GM18951 (cell line): Measurements from ENCODE around the gene DPY19L3.
"Not testable (repeated sequence)": the region's sequence is repeated elsewhere in the genome, so short reads cannot be mapped to it uniquely, and the experiment has no call there.

Experiments used
- POLR2A ChIP-seq: IDR thresholded peaks from 4 replicates; pipeline ENCODE4 v1.6.1; 2011; ENCODE audit warnings: mild to moderate bottlenecking; ENCODE audit not compliant: insufficient read length, insufficient read depth; ENCODE audit errors: extremely low read depth
- in situ Hi-C: fragments of 300-500 bp; cut with MboI; formaldehyde crosslinking; loops from one replicate; pipeline ENCODE4 v1.12.0; 2022; ENCODE audit warnings: low sequenced_read_pairs, mixed read lengths, inconsistent platforms; ENCODE audit not compliant: unreplicated experiment

Gene DPY19L3

DNA sequence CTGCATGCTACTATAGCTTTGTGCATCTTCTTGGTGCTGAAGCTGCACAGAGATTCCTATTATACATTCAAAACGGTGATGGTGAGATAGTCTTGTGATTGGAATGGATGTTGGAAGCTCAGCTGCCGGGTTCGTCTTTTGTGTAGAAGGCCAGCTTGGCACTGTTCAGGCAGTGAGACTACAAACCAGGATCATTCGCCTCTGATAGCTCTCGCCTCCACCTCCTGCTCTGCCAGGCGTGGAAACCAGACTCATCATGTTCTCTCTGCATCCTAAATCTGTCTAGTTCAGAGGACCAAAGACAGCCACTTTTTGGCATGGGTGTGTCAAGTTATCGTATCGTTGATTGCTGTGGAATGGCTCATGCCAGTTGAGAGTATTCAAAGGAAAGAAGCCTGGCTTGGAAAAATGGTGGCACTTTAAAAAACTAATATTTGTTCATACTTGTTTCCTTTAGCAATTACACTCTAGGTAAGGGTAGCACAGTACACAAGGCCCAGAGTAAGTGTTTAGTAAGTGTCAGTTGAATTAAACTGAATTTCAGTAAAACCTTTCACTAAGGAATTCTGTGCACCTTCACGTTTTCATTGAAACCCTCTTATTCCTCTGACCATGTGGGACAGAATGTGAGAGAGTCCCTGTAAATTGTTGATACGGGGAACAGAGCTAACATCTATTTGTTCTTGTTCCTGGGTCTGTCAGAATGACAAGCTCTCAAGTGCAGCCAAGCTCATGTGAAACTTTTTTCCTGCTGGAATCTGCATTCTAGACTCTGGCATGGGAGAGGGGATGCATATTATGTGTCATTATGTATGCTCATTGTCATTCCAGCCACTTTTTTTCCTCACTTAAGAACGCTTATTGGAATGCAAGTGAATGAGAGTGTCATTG lies 69.8 kb downstream of the DPY19L3 start:
- TF ChIP-seq POLR2A, result no peak
- in situ Hi-C loops, result no loop called here

GRCh38 chr19:32476032-32476350 lies 70.4 kb downstream of the DPY19L3 start:
- TF ChIP-seq POLR2A, result no peak
- in situ Hi-C loops, result no loop called here

- in situ Hi-C loops, result no loop called here
- TF ChIP-seq POLR2A, result no peak
These were observed 74.8 kb downstream of the DPY19L3 start for GRCh38 chr19:32480321-32480720.

DNA sequence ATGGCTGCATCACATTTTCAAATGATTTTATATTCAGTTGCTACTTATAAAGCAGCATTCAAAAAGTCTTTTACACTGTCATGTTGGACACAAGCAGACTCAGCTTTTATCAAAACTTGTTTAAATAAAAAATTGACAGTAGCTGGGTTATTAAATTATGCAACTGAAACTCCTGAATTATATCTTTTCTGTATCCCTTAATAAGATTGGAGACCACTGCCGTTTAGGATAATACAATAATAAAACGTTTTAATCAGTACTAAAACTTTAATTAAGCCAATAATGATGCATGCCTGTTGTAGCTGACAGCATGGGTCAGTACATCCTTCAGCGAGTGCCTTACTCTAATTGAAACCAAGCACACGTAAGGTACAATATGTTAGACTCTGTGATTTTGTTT lies 78.0 kb downstream of the DPY19L3 start:
- no peak for TF ChIP-seq POLR2A
- in situ Hi-C loops, result no loop called here

DNA sequence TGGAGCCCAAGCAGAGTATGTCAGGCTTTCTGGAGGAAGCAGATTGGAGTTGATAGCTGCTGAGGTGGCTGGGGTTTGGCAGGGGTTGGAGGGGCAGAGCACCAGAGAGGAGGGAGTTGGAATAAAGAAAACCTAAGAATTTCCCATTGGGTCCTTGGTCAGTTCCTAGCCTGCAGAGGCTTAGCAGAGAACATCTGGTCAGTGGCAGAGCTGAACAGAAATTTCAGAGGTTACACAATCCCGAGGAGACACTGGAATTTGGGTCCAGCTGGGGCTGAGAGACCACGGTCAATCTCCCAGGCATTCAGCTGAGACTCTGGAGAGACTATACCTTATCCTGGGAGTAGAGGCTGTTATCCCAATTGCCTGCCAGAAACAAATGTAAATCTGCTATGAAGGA lies 84.4 kb downstream of the DPY19L3 start:
- in situ Hi-C loops, result no loop called here
- TF ChIP-seq POLR2A, result no peak

GRCh38 chr19:32497391-32497790 lies 91.8 kb downstream of the DPY19L3 start:
- TF ChIP-seq POLR2A, result no peak
- in situ Hi-C loops, result no loop called here

GRCh38 chr19:32498648-32499200 lies 93.2 kb downstream of the DPY19L3 start:
- TF ChIP-seq POLR2A, result no peak
- in situ Hi-C loops, result no loop called here

- in situ Hi-C loops, result not testable (repeated sequence)
These were observed 106.9 kb downstream of the DPY19L3 start for GRCh38 chr19:32512498-32512897.

- no peak for TF ChIP-seq POLR2A
- in situ Hi-C loops, result no loop called here
These were observed 113.5 kb downstream of the DPY19L3 start for GRCh38 chr19:32519023-32519422.

GRCh38 chr19:32522967-32523366 lies 117.4 kb downstream of the DPY19L3 start:
- no peak for TF ChIP-seq POLR2A
- in situ Hi-C loops, result no loop called here

- TF ChIP-seq POLR2A, result no peak
- in situ Hi-C loops, result no loop called here
These were observed 121.3 kb downstream of the DPY19L3 start for GRCh38 chr19:32526895-32527294.

DNA sequence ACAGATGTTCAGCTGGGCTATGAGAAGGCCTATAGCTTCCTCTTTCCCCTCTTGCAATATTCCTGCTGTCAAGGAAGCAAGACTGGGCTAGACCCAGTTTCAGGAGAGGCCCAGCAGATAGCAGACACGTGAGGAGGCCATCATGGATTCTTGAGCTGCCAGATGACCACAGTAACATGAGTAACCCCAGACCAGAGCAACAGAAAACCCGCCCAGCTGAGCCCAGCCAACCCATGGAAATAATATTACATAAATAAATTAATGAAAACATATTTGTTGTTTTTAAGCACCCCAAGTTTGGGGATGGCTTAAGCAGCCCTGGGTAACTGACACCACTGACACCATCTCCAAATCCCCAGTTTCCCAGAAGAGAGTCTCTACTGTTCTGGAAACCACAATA lies 125.2 kb downstream of the DPY19L3 start:
- TF ChIP-seq POLR2A, result no peak
- in situ Hi-C loops, result no loop called here

GRCh38 chr19:32532233-32532632 lies 126.7 kb downstream of the DPY19L3 start:
- no peak for TF ChIP-seq POLR2A
- in situ Hi-C loops, result no loop called here
